DMS114 treated with DMSO at 0.1 percent for 48 hours (cell line): Measurements from ENCODE around the gene DIPK1A.
"Not testable (repeated sequence)": the region's sequence is repeated elsewhere in the genome, so short reads cannot be mapped to it uniquely, and the experiment has no call there.

ENCODE experiments used
- DNase-seq: peaks from one replicate; lab custom pipeline; 2025; ENCODE audit not compliant: unreplicated experiment; lab: John Stamatoyannopoulos, UW

The DIPK1A gene

DNA sequence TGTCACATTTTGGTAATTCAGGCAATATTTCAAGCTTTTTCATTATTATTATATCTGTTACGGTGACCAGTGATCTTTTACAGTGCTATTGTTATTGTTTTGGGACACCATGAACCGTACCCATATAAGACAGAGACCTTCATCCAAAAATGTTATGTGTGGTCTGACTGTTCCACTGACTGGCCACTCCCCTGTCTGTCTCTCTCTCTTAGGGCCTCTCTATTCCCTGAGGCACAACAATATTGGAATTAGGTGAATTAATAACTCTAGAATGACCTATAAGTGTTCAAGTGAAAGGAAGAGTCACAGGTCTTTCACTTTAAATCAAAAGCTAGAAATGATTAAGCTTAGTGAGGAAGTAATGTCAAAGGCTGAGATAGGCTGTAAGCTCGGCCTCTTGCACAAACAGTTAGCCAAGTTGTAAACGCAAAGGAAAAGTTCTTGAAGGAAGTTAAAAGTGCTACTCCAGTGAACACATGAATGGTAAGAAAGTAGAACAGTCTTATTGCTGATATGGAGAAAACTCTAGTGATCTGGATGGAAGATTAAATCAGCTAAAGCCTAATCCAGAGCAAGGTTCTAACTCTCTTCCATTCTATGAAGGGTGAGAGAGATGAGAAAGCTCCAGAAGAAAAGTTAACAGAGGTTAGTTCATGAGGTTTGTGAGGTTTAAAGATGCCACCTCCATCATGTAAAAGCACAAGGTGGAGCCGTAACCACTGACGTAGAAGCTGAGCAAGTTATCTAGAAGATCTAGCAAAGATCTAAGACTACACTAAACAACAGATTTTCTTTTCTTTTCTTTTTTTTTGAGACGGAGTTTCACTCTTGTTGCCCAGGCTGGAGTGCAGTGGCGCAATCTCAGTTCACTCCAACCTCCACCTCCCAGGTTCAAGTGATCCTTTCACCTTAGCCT lies 19.7 kb upstream of the DIPK1A start:
- DNase-seq, result no peak

DNA sequence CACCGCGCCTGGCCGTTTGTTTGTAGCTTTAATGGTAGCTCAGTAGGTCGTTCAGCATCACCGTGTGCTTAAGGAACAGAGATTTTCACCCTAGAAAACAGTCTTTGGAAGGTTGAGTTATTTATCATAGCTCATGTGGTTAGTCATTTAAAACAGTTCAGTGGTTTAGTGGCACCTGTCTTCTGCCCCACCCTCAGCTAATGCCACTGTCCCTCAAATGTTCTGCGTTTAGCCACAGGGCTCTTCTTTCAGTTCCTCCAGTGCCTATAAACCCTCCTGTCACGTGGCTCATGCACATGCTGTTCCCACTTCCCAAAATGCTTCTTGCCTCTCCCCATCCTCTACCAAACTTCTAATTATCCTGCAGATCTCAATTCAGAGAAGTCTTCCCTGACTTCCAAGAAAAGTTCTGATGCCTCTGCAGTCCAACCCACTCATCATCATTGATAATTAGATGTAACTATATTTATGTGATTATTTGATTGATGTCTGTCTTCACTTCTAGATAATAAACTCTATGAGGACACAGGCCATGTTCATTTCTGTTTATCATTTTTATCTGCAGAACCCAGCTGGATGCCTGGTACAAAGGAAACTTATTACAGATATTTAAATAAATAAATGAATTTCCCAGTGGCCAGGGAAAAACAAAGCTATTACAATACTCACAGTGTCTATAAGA lies 14.4 kb upstream of the DIPK1A start:
- no peak for DNase-seq

DNA sequence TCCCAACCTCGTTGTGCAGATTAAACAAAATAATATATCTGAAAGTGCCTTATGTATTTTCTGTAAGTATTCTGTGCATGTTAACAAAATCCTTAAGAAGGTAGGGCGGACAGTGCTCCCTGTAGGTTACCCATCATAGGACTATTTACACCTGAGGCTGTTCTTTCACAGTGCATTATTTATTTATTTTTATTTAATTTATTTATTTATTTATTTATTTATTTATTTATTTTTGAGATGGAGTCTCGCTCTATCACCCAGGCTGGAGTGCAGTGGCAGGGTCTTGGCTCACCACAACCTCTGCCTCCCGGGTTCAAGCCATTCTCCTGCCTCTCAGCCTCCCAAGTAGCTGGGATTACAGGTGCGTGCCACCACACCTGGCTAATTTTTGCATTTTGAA lies 12.8 kb upstream of the DIPK1A start:
- DNase-seq, result not testable (repeated sequence)

DNA sequence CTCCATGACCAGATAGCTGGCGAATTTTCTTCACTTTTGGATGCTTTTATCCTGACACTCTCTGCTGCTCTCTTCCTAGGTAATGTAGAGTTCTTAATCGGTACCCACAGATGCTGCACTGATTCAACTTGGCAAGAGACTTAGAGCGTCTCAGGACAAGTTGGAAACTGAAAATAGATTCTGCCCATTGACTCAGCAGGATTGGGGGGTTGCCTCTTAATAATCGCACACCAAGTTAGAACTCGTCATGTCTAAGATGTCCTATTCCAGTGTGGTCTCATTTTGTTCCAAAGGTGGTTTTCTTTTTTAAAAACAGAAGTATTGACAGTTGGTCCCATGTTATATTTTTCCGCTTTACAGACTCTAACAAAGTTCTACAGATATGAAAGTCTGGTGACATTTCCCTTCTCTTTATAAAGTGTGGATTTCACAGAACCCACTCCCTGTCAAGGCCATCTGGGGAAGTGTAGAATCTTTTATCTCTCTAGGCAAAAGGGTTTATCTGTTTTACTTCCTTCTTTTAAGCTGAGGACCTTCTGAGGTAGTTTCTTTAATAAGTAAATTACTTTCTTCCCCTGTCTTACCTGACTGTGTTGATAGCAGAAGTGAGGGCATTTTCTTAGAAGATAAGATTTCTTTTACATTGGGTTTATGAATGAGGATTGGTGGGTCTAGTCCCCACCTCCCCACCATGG lies 12.1 kb upstream of the DIPK1A start:
- no peak for DNase-seq

DNA sequence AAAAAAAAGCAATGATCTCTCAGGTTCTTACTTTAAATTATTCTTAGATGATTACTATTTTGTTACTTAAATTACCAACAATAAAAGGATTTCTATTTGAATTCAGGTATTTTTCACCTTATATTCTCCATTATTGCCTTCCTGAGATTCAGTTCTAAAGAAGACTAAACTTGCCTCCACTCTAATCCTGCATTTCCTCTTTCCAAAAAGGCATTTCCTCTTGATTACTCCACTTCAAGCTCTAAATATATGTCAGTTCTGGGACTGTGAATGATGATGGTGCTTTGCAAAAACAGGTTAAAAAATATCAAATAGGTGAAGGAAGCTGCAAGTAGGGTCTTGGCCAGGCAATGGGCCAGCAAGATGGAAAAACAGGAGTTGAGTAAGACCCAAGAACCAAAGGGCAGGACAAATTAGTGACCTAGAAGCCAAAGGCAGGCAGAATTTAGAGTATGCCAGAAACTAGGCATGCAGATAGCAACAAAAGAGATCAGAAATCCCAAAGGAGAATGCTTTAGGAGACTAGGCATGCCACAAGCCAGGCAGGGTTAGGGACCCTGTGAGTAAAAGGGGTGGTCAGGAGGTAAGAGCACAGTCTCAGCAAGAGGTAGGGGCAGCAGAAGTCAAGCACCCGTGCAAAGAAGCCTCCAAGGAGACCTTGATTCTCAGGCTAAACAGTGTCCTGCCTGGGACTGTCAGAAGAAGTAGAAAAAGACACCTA lies 11.3 kb upstream of the DIPK1A start:
- DNase-seq, result no peak

DNA sequence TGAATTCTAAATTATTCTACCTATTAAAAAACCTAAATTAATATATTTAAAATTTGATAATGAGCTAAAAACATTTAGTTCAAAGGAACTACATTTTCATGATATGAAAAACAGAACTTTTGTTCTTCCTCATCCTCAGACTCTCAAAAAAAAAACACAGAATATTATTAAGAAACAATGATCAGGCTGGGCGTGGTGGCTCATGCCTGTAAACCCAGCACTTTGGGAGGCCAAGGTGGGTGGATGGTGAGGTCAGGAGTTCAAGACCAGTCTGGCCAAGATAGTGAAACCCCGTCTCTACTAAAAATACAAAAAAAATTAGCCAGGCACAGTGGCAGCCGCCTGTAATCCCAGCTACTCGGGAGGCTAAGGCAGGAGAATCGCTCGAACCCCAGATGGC lies 10.7 kb upstream of the DIPK1A start:
- not testable (repeated sequence) for DNase-seq

DNA sequence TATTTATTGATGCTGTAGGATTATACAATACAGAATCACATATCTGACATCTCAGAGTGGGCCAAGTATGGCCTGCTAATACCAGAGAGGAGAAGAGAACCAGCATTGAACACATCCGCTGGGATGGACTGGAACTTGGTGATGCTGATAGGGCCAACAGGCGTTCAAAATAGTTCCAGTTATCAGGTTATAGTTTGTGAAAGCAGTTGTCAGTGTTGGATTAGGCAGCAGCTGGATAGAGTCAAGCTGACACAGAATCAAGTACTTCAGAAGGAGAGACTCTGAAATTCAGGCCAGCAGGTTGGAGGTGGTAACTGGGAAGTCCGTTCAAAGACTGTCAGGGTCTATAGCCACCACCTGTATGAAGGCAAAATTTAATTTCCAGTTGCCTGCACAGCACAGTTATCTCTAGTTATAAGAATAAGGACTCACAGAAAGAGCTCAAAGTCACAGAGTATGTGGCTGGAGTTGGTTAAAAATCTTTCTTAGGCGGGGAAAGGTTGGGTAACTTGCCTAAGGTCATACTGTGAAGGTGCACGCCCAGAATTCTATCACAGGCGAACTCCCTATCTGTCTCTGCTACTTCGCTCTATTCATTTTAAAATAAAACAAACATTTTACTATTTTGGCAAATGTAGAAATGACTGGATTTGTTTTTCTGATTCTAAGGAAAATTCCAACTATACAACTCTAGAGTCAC lies 9.9 kb upstream of the DIPK1A start:
- no peak for DNase-seq

DNA sequence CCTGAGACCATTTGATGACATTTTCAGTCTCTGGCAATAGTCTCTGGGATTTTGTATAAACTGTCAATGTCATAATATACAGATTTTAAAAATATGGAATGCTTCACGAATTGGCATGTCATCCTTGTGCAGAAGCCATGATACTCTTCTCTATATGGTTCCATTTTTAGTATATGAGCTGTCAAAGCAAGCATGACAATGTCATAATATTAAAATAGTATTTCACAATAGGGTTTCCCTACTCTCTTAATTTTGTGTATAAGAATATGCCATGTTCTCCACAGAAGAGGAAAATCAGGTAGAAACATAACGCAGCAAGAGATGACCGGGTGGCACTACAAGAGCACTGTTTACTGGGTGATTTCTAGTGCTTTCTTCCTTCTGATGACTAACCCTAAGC lies 8.3 kb upstream of the DIPK1A start:
- no peak for DNase-seq

DNA sequence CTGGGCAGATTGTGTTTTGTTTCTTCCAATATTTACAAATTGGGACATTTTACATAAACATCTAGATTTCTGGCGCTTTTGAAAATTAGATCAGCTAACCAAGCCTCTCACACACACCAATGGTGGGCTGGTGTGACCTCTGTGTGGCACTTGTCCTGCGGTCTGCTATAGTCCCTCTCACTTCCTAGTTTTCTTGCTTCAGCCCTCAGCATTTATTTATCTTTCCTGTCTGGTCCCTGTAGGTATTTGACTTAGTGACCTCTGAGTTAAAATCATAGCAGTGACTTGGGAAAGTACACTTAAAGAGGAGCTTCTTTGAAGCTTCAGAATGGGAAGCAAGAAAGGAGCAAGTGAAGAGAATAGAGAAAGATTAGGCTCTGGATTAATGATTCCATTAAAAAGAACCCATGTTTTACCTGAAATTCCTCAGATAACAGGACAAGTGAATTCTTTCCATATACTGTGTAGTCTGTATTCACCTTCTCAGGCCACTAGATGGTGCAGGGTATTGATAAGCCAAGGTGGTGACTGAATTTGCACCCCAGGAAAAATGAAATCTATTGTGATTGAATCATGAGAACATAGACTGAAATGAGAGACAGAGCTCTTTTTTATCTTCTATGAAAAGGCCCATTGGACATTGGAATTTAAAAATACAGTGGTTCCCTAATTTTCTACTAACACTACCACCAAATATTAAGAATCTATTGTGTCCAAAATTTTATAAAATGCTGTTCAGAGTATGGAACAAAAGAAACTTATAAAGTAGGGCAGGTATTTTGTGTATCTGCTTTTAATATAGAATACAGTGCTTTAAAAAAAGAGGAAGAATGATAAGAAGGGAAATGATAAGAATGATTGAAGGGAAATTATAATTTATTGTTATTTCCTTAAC lies 7.1 kb upstream of the DIPK1A start:
- no peak for DNase-seq

DNA sequence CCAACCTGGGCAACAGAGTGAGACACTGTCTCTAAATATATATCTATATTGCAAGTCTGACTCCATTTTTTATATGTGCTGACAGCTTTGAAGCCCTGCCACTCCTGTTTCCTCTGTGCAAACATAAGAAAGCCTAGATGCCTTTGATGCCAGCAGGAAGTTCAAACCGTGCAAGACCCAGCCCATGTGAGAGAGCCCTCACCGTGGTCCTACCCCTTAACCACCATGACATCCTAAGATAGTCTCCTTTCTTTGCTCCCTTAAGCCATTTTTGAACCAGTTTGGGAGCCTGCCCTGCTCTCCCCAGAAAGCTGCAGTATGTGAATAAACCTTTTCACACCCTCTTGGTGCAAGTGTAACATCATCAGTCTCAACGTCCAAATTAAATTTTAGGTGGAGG lies 3.7 kb upstream of the DIPK1A start:
- DNase-seq, result no peak

DNA sequence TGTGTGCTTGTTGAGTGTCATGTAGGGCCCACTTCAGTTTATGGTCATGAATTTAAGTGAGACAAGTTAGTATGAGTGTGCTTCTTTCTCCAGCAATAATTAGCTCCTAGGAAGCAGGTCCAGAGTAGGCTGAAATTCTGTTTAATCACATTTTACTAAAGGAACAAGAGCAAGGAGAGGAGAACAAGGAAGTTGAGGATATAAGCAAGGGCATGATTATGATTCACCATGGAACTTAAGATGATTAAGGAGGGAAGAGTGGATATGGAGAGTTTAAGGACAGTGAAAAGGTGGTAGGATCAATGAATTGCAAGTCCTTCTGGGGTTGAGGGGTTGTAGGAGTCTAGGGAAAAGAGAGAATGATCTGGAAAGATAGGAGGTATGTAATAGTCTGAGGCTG lies 3.1 kb upstream of the DIPK1A start:
- DNase-seq, result no peak

DNA sequence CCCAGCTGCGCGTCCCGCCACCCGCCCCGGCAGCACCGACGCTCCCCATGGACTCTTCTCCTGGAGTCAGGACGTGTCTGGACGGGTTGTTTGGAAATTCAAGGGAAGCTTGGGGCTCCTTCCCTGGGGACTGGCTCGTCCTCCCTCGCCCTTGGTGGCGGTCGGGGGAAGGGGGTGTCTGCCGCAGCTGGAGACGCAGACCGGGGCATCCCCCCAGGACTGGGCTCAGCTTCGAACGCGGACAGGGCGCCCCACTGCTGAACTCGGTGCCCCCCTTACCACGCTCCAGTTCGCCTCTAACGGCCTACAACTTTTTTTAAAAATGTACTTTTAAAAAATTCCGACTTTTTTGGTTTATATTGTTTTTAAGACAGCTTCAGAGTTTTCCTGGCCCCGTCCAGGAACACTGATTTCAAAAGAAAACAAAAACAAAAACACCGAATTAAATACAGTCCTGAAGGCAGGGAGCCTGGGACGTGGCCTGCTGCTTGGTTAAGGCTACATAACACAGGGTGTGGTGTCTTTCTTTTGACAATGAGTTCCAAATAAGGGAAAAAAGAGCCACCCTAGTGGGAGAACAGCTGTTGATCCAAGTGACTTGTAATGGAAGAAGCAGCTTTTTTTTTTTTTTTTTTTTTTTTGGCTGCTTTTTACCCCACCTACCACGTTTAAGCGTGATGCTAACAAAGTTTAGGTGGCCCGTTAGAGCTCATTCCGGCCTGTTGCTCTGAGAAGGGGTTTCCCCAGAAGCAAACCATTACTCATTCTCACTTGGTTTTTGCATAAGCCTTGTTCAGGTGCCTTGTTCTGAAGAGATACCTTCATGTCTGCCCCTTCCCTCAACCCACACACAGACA lies 862 bp upstream of the DIPK1A start:
- DNase-seq, result peak; percentile 44

DNA sequence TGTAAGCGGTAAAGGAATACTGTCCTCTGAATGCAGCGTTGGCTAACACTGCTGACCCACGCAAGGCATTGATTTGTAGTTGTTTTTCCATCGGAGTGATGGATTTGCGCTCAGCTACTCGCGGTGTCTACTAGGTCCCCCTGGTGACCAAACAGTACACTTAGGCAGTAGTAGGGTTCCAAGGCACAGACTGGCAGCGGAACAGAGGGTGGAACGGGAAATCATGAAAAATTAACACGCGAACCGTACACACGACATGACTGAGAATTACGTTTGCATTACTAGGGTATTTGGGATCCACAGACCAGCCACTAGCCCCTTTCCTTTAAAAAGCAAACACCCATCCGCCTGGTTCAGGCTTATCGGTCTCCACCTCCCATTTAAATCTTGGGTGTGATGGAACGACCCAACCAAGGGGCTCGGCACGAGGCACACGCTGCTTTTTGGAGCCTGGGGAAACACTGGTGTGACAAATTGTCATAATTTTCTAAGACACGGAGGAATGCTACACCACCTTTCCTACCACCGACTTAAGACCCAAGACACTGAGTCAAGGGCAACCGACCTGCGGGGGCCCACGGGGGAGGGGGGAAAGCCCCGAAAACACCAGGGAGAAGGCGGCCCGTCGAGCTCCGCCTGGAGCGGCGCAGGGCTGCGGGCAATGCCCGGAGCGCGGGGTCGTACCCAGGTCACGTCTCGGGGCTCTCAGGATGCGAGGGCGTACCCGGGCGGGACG lies 699 bp downstream of the DIPK1A start:
- peak; percentile 80 for DNase-seq

DNA sequence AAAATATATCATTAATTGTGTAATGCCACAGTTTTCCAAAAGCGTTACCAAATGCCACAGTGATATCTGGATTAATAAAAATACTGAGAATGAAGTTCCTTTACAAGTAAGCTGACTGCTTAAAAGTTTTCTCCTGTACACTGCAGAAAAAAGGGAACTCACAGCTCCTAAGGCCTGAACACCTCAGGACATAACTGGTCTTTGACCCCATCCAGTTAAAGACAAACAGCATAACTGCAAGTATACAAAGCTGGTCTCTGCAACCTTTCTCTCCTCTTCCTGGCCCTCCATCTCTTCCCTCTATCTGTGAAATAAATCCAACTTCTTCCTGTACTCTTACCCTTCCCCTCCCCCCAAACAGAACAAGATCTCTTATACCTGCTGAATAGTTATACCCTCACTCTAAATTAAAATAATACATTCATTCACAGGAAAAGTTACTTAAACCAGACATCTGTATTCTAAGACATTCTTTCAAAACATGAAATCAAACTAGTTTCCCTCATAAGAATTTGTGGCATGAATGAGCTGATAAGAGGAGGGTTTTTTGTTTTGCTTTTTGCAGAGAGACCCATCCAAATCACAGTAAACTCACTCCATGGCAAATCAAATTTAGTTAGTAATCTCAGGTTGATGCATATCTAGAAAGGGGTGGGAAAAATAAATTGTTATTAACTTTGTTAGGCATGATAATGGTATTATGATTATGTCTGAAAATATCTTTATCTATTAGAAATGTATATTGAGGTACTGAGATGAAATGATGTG lies 2.9 kb downstream of the DIPK1A start:
- no peak for DNase-seq

DNA sequence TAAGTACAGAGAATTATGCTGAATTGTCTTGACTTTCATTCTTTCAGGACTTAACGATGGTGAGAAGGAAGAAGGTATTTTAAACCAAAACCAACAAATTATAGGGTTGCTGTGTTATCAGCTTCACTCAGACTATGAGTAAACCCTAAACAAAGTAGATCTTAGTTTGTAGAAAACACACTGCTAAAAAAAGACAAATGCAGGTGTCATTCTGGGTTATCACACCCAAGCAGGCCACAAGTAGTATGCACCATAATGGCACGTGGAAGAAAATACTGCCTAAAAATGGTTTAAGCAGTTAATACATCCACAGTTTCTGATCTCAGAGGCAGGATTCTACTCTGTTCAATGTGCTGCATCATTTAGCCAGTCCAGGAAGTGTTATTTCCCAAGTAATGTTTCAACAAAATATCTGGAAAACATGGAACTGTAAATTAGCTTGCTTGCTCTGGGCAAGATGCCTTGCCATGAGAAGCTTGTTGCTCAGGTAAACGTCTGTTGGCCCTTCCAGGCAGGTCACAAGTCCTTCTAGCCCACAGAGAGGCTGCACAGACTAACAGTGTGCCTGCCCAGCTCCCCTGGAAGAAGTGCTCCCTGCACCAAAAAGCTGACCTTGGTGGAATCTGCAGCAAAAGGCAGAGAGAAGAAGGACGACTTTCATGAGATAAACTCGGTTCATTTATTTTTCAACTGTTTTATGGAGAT lies 4.1 kb downstream of the DIPK1A start:
- no peak for DNase-seq

DNA sequence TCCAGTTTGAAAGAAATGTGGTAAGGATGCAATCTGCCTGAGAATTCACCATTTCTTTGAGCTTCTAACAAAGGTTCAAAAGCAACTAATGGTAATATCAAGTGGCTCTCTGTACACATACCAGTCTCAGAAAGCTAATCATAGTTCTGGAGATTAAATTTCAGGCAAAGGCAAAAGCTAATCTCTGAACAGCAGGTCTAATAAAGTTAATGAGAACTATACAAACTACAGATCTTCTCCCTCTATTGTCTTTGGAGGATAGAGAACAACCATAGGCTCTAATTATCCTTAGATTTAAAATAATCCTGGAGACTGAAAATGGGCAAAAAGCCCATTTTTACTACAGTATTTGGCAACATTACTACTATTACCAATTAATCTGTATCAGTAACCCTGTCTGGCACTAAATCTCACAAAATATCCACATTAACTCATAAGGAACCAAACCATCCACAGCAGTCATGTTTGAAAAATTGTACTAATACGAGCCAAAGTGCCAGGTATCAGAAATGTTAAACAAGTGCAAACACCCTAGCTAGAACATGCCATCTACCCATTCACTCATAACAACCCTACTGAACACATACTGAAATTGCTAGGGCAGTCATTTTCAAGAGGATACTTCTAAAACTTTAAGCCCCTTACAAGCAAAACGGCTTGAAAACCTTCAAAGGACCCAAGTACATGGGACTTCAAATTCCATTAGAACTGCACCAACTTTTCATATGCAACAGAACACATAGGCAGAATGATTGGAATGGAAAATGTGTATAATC lies 4.8 kb downstream of the DIPK1A start:
- no peak for DNase-seq
